ENCODE results near the gene GPRASP1. TPM values are rescaled to one million over a fixed set of nuclear protein-coding genes. Genes with fewer than 3 reads are reported as not detected.

Gene GPRASP1
- total and polyA plus RNA-seq, 10 of the 15 experiments (the other 5 are each of a cell fraction or from before 2014, with no cell fraction given), result 0.03 to 0.46 (median 0.14) TPM

- TF ChIP-seq, protein P1, sequence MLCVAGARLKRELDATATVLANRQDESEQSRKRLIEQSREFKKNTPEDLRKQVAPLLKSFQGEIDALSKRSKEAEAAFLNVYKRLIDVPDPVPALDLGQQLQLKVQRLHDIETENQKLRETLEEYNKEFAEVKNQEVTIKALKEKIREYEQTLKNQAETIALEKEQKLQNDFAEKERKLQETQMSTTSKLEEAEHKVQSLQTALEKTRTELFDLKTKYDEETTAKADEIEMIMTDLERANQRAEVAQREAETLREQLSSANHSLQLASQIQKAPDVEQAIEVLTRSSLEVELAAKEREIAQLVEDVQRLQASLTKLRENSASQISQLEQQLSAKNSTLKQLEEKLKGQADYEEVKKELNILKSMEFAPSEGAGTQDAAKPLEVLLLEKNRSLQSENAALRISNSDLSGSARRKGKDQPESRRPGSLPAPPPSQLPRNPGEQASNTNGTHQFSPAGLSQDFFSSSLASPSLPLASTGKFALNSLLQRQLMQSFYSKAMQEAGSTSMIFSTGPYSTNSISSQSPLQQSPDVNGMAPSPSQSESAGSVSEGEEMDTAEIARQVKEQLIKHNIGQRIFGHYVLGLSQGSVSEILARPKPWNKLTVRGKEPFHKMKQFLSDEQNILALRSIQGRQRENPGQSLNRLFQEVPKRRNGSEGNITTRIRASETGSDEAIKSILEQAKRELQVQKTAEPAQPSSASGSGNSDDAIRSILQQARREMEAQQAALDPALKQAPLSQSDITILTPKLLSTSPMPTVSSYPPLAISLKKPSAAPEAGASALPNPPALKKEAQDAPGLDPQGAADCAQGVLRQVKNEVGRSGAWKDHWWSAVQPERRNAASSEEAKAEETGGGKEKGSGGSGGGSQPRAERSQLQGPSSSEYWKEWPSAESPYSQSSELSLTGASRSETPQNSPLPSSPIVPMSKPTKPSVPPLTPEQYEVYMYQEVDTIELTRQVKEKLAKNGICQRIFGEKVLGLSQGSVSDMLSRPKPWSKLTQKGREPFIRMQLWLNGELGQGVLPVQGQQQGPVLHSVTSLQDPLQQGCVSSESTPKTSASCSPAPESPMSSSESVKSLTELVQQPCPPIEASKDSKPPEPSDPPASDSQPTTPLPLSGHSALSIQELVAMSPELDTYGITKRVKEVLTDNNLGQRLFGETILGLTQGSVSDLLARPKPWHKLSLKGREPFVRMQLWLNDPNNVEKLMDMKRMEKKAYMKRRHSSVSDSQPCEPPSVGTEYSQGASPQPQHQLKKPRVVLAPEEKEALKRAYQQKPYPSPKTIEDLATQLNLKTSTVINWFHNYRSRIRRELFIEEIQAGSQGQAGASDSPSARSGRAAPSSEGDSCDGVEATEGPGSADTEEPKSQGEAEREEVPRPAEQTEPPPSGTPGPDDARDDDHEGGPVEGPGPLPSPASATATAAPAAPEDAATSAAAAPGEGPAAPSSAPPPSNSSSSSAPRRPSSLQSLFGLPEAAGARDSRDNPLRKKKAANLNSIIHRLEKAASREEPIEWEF (IDR thresholded peaks at IDR 0.05; ENCODE audit: insufficient replicate concordance, low read depth, low read length), result no peak
- TF ChIP-seq, protein P2, sequence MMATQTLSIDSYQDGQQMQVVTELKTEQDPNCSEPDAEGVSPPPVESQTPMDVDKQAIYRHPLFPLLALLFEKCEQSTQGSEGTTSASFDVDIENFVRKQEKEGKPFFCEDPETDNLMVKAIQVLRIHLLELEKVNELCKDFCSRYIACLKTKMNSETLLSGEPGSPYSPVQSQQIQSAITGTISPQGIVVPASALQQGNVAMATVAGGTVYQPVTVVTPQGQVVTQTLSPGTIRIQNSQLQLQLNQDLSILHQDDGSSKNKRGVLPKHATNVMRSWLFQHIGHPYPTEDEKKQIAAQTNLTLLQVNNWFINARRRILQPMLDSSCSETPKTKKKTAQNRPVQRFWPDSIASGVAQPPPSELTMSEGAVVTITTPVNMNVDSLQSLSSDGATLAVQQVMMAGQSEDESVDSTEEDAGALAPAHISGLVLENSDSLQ (IDR thresholded peaks at IDR 0.05), result no peak
- TF ChIP-seq MXI1 (IDR thresholded peaks at IDR 0.05; ENCODE audit: low read depth, low read length), result peak; percentile 55; the same call in 1 of the 2 replicates
- no peak for TF ChIP-seq BCLAF1 (IDR thresholded peaks at IDR 0.05)
- TF ChIP-seq CBX3 (IDR thresholded peaks at IDR 0.05; ENCODE audit: borderline replicate concordance, low read depth), result no peak
- TF ChIP-seq BRCA1 (IDR thresholded peaks at IDR 0.05; ENCODE audit: low read depth, low read length), result no peak
- TF ChIP-seq POU2F2 (IDR thresholded peaks at IDR 0.05; ENCODE audit: borderline replicate concordance, low read depth, low read length), result 0 out of 3 replicates have a peak, but pooled peaks have one; percentile 9
- no peak for TF ChIP-seq CEBPB (IDR thresholded peaks at IDR 0.05; ENCODE audit: borderline replicate concordance in 1 of 2, low read depth in 2 of 2, low read length in 2 of 2)
- TF ChIP-seq ESRRA (IDR thresholded peaks at IDR 0.05; ENCODE audit: low read length), result no peak
- TF ChIP-seq TAF1 (IDR thresholded peaks at IDR 0.05; ENCODE audit: borderline replicate concordance, low read depth, low read length), result peak; percentile 74
- no peak for TF ChIP-seq GABPA (IDR thresholded peaks at IDR 0.05; ENCODE audit: low read depth)
- no peak for TF ChIP-seq NFYB (IDR thresholded peaks at IDR 0.05; ENCODE audit: insufficient read depth, low read depth, low read length)
- TF ChIP-seq RAD51 (IDR thresholded peaks at IDR 0.05), result peak; percentile 99
- TF ChIP-seq NFXL1 (IDR thresholded peaks at IDR 0.05; ENCODE audit: borderline replicate concordance), result no peak
- TF ChIP-seq RCOR1 (conservative IDR thresholded peaks at IDR 0.05; ENCODE audit: low read depth, low read length), result no peak
- TF ChIP-seq, protein P3, sequence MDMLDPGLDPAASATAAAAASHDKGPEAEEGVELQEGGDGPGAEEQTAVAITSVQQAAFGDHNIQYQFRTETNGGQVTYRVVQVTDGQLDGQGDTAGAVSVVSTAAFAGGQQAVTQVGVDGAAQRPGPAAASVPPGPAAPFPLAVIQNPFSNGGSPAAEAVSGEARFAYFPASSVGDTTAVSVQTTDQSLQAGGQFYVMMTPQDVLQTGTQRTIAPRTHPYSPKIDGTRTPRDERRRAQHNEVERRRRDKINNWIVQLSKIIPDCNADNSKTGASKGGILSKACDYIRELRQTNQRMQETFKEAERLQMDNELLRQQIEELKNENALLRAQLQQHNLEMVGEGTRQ (IDR thresholded peaks at IDR 0.05; ENCODE audit: borderline replicate concordance, low read depth, low read length), result peak; percentile 96
- 0 out of 2 replicates have a peak, but pooled peaks have one; percentile 21 for TF ChIP-seq YY1 (IDR thresholded peaks at IDR 0.05; ENCODE audit: low read depth, low read length)
These were observed 8.8 kb downstream of the GPRASP1 start (continued) for GRCh38 chrX:102659790-102660757.
